Stimulated activated CD4-positive, alpha-beta T cell treated with anti-CD3 and anti-CD28 coated beads, Interleukin-1b, Interleukin-23, amount 100 ng/mL, for 24 hours (primary cell): ENCODE measurements around the gene NUDT19.
"Not testable (repeated sequence)": the region's sequence is repeated elsewhere in the genome, so short reads cannot be mapped to it uniquely, and the experiment has no call there.

ENCODE experiments used
- DNase-seq, 4 experiments: peaks; one replicate each; pipeline ENCODE4 v3.0.0-alpha.2; 2020; ENCODE audit warnings: low read depth in 4 of 4, low spot score in 1 of 4

Gene NUDT19

GRCh38 chr19:32674931-32675719 lies 16.5 kb upstream of the NUDT19 start, which contains the start of gene ANKRD27:
ANKRD27 (minus strand) TSS chr19:32675180; CDS start chr19:32659015, 16,165 bp downstream.
- DNase-seq: peak; percentile 93 to 97 (median 96)

DNA sequence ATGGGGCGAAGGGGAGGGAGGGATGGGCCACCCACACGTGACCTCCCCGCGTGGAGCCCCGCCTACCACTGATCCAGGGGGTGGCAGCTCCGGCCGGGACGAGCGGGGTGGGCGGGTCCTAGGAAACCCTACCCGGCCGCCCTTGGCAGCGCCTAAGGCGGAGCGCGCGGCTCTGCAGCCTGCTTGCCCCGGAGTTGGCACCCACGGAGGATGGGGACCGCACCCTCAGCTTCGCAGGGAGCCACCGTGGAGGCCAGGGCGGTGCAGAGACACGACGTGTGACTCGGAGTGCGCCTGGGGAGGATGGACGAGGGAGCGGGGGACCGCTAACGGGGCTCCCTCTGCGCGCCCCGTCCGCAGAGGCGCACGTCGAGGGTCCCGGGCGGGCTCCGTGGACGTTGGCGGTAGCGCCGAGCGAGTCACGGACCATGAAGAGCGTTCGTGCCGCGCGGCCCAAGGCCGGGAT lies 15.9 kb upstream of the NUDT19 start, which contains the start of gene RGS9BP:
RGS9BP (plus strand) TSS at position 129 of the 466 bp plus-strand sequence. CDS start 416 bp downstream, outside the sequence.
- peak in 1 of 4 experiments; percentile 50 for DNase-seq

DNA sequence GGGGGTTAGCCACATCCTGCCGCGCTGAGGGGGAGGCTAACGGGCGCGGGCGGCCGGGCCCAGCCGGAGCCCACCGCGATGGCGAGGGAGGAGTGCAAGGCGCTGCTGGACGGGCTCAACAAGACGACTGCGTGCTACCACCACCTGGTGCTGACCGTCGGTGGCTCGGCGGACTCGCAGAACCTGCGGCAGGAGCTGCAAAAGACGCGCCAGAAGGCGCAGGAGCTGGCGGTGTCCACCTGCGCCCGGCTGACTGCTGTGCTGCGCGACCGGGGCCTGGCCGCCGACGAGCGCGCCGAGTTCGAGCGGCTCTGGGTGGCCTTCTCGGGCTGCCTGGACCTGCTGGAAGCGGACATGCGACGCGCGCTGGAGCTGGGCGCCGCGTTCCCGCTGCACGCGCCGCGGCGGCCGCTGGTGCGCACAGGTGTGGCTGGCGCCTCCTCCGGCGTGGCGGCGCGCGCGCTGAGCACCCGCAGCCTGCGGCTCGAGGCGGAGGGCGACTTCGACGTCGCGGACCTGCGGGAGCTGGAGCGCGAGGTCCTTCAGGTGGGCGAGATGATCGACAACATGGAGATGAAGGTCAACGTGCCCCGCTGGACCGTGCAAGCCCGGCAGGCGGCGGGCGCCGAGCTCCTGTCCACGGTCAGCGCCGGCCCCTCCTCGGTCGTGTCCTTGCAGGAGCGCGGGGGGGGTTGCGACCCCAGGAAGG lies 15.3 kb upstream of the NUDT19 start:
- no peak for DNase-seq

- DNase-seq: no peak
Measured at GRCh38 chr19:32676895-32677359, 14.7 kb upstream of the NUDT19 start.

DNA sequence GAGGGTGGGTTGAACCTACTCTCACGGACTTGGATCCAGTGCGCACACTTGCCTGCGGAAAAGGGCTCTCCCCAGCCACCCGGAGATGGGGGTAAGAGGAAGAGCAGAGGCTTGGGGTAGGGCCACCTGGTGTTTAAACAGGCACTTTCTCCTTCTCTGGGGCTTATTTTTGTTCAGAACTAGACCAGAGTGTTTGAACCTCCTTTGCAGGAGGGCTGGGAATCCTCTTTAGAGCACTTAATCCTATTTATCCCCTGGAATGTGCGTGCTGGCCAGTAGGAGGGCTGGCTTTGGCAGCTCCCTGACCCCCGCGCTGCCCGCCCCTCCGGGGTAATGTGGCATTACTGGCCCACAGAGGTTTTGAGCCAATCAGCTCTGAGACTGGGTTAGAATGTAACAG lies 14.0 kb upstream of the NUDT19 start:
- DNase-seq: no peak

DNA sequence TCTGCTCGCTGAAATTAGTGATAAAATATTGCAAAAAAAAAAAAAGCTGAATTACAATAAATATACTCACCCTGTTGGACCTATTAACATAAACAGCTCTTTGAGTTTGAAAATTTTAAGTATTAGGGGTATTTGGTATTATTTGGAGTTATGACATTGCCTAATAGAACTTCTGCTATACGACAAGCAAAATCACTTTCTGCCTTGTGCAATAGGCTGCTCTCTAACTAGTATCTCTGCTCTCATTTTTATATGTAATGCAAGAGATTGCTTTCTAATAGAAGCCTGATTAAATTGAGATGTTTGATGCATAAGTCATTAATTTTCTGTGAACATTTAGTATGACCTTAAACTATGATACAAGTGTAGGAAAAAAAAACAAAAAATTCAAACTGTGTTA lies 10.6 kb upstream of the NUDT19 start:
- no peak for DNase-seq

DNA sequence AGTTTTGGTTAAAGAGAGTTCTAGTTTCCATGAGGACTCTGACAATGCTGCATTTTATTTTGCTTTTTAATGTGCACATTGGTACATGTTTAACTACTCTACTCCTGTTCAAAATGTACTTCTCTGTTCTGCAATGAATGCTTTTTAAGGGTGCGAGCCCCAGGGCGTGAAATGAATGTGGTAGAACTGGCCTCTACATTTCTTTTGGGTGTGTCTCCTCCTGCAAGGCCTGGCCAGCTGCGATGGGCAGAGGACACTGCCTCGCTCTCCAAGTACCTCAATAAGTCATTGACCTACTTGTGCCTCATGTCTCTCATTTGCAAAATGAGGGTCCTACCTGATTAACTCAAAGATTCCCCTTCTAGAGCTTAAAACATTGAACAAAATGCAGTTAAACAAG lies 9.3 kb upstream of the NUDT19 start:
- DNase-seq: no peak

DNA sequence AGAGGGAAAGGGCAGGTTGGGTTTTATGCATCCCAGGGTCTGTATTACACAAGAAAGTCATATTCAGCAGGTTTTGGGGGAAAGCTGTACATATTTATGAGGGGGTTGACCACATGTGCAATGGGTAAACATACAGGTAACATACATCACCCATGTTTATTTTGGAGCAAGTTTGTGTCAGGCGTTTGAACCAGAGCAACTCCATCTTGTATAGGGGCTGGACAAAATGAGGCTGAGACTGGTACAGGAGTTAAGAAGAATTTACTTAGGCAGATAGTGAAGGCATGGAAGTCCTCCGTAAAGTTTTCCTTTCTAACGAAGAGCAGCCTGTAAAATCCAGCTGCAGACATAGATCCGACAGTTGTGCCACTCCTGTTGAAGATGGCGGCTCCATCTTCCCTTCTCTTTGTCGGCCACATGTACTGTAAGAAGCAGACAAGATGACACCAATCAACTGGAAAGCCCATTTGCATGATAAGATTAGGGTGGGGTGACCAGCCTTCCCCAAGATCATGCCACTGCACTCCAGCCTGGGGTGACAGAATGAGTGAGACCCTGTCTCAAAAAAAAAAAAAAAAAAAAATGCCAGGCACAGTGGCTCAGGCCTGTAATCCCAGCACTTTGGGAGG lies 4.7 kb upstream of the NUDT19 start:
- DNase-seq: no peak

DNA sequence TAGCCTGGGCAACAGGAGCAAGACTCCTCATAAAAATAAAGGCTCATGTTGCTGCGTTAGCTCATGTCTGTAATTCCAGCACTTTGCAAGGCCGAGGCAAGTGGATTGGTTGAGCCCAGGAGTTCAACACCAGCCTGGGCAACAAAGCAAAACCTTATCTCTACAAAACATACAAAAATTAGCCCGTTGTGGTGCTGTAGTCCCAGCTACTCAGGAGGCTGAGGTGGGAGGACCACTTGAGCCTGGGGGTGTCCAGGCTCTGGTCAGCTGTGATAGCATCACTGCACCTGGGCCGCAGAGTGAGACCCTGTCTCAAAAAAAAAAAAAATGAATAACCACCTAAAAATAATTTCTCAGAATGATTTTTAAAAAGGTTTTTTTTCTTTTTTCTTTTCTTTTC lies 3.9 kb upstream of the NUDT19 start:
- no peak for DNase-seq

DNA sequence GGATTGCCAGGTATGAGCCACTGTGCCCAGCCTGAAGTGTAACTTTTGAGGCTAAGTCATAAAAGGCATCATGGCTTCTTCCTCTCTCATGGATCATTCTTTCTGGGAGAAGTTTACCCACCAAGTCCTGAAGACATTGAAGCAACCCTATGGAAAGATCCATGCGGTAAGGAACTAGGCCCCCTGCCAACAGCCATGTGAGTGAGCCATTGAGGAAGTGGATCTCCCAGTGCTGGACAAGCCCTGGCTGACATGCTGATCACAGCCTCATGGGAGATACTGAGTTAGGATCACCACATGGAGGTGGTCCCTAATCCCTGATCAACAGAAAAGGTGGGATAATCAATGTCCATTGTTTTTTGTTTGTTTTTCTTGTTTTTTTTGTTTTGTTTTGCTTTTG lies 3.3 kb upstream of the NUDT19 start:
- DNase-seq: no peak

- DNase-seq: no peak
Measured at GRCh38 chr19:32691952-32692726, 518 bp downstream of the NUDT19 start.

GRCh38 chr19:32692727-32693061 lies 1.1 kb downstream of the NUDT19 start:
- DNase-seq: no peak

- not testable (repeated sequence) for DNase-seq
Measured at GRCh38 chr19:32693151-32694108, 1.8 kb downstream of the NUDT19 start.

DNA sequence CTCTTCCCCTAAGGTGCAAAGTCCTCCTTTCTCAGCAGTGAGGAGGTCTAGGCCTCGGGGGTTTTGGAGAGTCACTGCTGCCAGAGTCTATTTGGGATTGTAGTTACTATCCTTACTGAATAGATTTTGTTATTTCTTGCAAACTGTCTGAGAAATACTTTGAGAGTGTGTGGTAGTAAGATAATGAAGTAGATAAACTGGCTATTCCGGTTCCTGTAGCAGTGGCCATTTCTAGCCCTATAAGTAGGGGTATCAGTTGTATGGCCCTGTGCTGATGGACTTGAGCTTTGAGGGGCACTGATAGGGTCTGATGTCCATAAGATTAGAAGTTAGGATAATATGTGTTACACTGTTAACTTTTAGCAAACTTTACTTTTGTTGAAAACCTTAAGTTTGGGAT lies 2.7 kb downstream of the NUDT19 start:
- DNase-seq: not testable (repeated sequence)

- DNase-seq: not testable (repeated sequence)
Measured at GRCh38 chr19:32694851-32695250, 3.2 kb downstream of the NUDT19 start.

GRCh38 chr19:32695506-32695905 lies 3.9 kb downstream of the NUDT19 start:
- DNase-seq: not testable (repeated sequence)

DNA sequence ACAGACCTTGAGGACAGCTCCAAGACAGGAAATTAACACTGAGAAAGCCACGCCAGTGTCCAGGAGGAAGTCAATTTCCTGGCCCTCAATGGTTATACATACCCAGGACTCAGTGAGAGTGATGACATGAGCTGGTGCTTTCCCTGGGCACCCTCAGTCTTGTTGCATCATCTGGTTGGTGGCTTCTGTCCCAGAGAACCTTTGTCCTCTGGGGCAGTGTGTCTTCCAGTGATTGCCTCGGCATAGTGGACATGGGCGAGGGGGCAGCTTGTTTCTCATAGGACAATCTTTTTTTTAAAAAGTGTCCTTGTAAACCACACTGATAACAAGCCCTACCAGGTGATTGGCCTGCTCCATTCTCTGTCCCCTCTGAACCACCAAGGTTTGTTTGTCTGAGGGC lies 5.2 kb downstream of the NUDT19 start:
- not testable (repeated sequence) for DNase-seq

GRCh38 chr19:32700129-32700528 lies 8.5 kb downstream of the NUDT19 start:
- not testable (repeated sequence) for DNase-seq

DNA sequence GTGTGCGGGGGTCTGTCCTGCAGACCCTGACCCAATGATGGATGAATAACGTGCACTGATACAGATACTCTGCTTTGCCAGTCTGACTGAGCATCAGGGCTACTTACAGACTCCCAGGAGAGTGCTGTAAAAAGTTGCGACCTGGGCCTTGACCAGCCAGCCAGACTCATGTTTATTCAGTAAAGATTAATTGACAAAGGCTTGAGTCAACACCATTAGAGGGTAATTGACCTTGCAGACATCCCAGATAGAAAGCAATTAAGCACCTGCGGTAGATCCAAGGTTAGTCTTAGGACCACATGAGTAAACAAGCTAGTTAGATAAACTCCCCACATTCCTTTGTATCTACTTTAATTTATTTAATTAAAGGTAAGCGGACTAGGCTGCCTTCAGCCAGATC lies 10.4 kb downstream of the NUDT19 start:
- DNase-seq: no peak

DNA sequence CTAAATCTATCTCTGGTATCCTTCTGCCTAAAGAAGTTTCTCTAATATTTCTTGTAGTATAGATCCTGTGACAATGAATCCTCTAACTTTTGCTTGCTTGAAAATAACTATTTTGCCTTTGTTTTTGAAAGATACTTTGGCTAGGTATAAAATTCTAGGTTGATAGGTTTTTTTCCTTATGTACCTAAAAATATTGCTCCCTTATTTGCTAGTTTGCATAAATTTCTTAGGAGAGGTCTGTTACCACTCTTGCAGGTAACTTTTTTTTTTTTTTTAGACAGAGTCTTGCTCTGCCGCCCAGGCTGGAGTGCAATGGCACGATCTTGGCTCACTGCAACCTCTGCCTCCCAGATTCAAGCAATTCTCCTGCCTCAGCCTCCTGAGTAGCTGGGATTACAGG lies 12.4 kb downstream of the NUDT19 start:
- DNase-seq: not testable (repeated sequence)
